ENCODE measurements around the gene ZPBP2.
A peak's percentile ranks its signal among the peaks of the same experiment; 100 is the strongest.

The ZPBP2 gene

DNA sequence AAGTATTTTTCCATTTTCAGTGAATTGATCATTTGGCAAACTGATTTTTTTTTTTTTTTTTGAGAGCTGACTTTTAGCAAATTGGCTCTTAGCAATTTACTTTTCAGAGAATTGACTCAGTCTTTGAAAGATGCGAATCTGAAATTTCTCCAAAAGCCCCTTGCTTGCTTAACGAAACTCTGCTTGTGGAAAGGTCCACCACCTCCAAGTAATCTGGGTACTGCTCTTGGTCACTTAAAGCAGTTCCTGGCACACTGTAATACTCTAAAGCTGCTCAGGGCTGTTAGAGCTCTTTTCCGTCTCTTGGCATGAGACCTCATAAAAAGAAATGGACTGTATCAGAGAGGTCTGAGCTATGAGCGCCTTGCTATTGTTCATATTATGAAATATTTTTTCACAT, 47.6 kb downstream of the ZPBP2 start:
- no peak for DNase-seq

DNA sequence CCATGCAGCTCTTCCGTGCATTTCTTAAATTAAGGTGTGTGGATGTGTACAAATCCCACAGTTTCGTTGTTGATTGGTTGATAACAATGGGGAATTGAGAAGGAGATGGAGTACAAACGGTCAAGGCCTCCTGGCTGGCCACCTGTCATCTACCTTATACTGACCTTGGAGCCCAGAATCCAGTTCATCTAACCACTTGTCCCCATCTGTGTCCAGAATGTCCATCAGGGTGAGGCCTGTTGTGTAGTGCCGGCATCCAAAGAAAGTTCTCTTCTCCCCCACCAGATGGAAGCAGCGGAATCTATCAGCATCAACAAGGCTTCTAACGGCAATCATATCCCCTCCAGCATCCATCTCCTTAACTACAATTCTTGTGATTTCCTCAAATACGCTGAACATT, 48.9 kb downstream of the ZPBP2 start:
- peak; percentile 17 for DNase-seq

DNA sequence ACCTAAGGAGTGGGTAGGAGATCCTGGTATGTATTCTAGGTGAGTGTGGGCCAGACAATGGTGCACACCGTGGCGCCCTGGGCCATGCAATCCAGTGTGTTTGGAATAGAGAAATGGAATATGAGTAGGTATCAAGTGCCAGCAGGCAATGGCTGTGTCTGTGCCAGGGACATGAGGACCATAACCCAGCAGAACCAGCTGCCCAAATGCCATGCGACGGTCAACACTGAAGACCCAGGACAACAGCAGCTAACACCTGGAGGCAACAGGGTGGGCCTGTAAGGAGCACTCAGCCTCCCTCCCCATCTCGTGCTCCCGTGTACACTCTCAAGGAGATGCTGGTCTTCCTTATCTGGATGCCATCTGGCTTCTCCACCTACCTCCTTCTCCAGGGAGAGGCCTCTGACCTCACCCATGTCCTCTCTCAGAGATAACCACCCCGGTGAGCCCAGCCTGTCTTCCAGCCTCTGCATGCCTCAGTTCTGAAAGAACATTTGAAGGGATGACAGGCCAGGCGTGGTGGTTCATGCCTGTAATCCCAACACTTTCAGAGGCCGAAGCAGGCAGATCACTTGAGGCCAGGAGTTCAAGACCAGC, 51.2 kb downstream of the ZPBP2 start:
- no peak for DNase-seq

DNA sequence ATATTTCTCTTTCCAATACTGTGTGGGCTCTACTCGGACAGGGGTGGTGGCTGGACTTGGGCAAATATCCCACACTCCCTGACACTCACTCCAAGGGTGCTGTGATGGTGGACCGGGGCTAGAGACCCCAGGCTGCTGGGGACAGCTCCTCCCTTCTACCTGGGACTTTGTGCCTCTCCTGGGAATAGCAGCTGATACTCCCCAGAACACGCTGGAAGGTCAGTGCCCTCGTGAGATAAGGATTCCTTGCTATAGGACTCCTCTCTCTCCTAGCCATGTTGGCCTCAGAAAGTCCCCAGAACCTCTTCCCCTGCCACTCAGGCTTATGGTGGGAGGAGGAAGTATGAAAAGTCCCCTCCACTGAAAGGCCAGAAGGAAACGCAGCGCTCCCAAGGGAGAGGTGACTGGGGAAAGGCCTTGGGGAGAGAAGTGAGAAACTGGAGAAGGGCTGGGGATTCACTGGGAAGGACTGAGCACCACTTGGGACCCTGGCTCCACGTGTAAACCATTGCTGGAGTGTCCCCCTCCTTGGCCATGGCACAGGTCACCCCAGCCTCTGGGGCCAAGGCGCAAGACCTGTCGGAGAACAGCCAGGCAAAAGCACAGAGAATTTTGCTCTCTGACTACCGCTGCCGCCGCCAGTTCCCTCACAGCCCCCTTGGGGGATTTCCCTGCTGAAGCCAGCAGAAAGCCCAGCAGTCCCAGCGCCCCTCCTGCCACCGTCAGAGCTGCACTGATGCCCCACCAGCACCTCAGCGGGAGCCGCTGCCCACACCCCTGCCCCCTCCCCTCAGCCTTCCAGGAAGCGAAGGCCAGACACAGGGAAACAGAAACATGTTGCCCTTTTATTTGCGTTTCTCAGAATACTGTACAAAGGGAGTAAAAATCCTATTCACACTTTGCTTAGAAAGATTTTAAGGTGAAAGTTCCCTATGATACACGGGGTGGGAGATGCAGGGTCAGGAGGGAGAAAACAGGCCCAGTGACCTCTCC, 52.5 kb downstream of the ZPBP2 start:
- DNase-seq: no peak

DNA sequence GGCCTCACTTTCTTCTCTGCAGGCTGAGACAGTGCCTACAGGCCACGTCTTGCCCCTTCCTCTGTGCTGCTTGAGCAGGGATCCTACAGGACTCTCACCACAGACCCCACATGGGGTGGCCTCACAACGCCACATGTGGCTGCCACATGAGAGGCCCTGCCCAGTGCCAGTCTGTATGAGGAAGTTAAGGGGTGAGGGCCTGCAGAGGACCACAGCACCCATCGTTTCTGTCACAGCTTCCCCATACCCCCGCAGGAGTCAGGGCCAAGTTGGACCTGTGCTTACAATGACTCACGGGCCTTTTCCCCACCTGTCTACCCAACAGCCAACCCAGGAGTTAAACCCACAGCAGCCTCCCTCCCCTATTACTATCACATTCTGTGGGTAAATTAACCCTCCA, 53.3 kb downstream of the ZPBP2 start:
- no peak for DNase-seq

DNA sequence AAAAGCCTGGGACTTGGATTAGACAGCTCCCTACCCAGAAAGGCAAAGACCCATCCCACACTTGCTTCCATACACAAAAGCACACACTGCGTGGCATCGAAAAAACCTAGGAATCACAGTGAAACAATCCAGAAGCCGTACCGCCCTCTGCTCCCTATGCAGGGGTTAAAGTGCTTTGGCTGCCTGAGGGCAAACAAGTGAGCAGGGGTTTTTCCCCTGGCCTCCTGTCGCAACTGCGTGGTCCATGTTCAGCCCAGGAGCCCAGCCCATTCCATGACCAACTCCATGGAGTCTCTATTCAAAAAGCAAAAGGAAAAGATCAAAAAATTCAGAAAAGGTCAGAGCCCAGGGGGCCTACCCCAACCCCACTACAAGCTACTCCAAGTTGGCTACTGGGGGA, 54.0 kb downstream of the ZPBP2 start:
- no peak for DNase-seq

DNA sequence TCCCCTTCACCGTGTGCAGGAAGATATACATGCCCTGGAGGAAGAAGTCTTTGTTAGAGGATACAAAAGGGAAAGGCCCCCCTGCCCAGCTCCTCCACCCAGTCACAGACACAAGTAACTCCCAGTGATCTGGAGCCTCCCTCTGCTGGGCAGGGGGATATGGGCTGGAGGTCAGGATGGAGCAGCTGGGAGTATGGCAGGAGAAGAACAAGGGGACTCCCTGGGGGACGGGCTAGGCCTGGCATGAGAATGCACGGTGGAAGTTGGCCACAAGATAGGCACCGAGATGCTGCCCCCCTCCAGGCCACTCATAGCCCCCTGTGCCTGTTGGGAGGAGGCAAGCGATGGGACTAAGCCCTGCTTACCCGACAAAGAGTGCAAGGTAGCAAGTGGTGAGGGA, 55.2 kb downstream of the ZPBP2 start:
- DNase-seq: no peak

DNA sequence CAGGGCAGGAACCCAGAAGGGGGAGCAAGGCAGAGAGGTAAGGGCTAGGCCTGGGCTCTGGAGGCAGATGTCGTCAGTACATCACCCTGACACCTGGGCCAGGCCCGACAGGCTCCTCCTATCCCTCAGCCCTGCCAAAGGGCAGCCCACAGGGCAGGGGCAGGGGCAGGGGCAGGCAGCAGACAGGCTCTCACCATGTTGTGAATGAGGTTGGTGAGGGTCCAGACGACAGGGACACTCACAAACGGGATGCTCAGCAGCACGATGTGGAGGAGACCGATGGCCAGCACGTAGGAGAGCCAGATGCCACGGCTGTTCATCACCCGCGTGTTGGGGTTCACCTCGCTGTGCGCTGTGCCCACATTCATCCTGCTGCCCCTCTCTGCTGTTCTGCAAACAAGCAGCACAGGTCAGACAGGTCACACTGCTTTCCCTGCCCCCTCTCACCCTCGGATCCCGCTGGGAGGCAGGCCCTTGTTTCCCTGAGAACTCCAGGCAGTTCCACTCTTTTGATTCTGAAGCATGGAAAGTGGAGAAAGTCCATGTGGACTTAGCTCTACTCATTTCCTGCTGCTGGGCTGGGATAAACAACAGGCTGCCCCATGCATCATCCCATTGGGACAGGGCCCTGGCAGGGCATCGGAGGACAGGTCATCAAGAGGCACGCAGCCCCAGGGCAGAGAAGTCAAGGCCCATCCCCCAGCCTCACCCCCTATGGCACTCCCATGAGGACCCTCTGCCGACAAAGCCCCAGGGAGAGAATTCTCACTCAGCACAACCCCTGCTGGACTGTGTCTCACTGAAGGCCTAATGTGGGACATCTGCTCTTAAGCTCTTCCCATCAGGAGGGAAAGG, 56.1 kb downstream of the ZPBP2 start:
- DNase-seq: no peak

DNA sequence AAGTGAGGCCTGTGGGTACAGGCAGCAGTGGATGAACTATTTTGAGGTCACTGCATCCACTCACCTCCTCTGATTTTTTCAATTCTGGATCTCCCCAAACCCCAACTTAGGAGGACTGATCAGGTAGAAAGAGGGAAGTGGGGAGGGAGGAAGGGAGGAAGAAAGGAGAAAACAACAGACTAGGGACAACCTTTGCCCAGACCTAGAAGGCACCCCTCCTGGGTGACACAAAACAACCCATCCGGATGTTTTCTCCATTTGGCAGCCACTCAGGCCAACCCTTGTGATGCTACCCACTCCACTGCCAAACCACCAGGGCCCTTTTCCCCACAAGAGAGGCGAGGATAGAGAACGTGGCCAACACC, 56.7 kb downstream of the ZPBP2 start:
- no peak for DNase-seq

DNA sequence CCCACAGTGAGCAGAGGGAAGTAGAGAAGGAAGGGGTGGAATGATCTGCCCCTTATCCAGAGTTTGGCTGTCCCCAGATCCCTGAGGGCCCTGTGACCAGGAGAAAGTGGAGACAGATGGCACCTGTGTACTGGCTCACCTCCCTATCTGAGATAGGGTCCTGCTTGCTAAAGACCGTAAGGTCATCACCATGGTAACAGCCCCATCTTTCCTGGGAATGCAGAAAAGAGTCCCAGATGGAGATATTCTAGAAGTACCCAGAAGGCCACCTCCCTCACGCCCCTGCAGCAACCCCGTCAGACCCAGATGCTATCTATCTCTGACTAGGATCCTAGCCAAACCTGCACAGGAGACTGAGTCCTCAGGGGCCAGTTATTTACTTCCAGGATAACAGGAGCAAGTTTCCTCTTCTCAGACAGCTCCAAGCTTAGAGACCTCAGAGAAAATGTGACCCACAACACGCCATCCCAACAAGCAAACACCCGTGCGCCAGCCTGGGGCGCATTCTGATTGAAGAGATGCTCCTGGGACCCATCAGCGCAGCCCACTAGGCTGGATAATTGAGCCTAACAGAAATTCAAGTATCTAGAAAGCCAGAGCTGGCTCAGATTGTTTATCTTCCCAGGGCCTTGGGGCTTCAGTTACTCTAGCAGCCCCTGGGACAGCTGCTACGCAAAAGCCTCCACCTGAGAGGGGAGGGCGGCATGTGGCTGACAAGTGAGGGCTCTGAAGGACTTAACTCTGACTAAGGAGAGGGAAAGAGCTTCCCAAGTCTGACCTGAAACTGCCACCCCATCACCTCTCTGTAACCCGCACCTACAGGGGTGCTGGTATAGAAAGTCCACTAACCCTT, 57.5 kb downstream of the ZPBP2 start:
- DNase-seq: no peak

DNA sequence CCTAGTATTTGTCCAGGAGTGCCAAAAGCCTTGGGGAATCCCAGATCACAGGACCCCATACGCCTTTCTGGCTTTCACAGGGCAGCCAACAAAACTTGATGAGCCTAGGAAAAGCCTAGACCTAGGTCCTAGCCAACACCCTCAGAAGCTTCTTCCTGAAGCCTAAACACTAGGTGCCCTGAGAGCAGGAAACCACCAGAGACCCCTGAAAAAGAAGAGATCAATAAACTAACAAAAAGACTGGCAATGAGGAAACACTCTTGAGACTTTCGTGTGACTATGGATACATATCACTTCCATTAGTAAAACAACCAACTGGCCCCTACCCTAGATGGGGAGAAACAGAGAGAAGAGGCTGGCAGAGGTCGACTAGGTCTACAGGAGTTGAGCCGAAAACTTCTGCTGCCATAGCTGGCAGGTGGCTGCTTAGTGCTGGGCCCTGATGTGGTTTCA, 58.2 kb downstream of the ZPBP2 start:
- DNase-seq: no peak

DNA sequence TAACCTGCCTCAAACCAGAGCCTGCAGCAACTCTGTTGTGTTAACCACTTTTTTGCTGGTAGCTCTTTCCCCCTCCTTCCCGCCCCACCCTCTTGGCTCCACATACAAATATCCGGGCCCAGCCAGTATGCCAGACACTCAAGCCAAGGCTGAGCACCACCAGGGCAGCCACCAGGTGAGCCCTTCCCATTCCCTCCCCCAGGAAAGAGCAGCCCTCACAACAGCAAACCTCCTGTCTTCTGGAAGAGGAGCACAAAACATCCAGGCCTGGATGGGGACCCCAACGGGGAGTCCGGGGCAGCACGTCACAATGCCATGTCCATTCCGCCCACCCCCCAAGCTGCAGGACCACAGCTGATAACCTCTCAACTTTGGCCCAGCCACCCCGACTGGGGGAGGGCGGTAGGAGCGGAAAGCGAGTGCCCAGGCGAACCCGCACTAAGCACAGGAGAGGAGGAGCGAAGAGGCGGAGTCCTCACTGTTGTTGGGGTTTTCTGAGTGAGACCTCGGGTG, 58.6 kb downstream of the ZPBP2 start:
- no peak for DNase-seq
